ENCODE measurements around the gene GARIN3. TPM values are rescaled to one million over a fixed set of nuclear protein-coding genes. Genes with fewer than 3 reads are reported as not detected.

GARIN3 gene
- total RNA-seq, 1 donor from 2014 or later = not detected

DNA sequence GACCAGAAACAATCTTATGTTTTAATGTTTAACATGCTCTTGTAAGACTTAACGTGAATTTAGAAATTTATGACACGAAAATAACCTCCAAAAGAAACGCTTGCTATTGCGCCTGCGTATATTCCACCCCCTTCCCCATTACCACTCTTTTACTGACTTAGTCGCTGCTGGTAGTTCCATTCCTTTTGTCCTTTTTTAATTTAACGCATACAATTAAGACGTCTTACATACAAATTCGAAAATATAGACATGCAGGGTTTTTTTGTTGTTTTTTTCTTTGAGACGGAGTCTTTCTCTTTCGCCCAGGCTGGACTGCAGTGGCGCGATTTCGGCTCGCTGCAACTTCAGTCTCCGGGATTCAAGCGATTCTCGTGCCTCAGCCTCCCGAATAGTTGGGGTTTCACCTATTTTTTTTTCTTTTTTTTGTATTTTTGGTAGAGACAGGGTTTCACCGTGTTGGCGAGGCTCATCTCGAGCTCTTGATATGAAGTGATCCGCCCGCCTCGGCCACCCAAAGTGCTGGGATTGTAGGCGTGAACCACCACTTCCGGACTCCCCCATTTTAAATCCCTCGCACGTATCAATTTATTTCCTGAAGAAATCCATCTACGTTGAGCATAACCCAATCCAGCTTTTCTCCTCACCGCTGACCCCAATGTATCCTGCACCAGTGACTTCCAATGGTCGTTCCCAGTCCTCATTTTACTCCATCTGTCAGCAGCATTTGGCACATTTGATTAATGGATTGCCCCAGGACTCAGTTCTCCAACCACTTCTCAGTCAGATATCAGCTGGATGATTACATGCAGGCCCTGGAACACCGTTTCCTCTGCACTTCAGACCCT, 22.7 kb downstream of the GARIN3 start:
- DNase-seq = peak; percentile 10

- DNase-seq = peak; percentile 93
Measured at GRCh38 chr5:157142317-157143126, 23.5 kb downstream of the GARIN3 start, which contains the start of gene MED7. Gene MED7, minus strand, starts transcription at chr5:157142865. Its CDS starts 3,434 bp downstream, at chr5:157139431.

- DNase-seq = no peak
Measured at GRCh38 chr5:157137691-157138090, 28.4 kb downstream of the GARIN3 start.

- DNase-seq = no peak
Measured at GRCh38 chr5:157132281-157132612, 33.8 kb downstream of the GARIN3 start.

DNA sequence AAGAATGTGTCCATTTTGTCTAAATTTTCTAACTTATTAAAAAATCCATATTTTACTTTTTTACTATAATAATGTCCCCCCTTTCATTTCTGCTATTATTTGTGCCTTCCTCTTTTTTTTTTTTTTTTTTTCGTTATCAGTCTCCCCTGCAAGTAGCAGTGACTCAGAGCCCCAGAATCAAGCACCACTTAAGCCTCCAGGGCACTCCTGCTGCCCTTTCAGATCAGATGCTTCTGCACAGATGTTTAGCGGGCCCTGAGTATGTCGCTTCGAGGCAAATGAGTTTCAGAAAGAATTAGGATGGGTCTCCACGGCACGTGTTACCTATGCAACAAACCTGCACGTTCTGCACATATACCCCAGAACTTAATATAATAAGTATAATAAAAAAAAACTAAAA, 35.1 kb downstream of the GARIN3 start:
- DNase-seq = no peak

- DNase-seq = no peak
Measured at GRCh38 chr5:157121709-157122108, 44.4 kb downstream of the GARIN3 start.

DNA sequence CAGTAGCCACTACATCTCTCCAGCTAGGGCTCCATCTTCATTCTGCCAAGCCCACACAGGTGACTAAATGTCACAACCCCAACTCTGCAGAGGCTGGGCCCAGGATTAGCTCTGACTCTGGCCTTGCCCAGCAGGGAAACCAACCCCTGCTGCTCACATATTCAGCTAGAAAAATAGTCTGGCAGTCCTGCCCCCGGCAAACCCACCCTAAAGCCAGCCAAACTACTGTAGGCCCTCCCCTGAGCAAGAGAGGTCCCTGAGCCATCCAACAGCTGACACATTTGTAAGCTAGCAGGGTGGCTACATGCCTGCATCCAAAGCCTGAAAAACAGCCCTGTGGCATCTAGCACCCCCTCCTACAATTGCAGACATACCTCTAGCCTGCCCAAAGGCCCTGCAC, 46.0 kb downstream of the GARIN3 start:
- DNase-seq = no peak

DNA sequence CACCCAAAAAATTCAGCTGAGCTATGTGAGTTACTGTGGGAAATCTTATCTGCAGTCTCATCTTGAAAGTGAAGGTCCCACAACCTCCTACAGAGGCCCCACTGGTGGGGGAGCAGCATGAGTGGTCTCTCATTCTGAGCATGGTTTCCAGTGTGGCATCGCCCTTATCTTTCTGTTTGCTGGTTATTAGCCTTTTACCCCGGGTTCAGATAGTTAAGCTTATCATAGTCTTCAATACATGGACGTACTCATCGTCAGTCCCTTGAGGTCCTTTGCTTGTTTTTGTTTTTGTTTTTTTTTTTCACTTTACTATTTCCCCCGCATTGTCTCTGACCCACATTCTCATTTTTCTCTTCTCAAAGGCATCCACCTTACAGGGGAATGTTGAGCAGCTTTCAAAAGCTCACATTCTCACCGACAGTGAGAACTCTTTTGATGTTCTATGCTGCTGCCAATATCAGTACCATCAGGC, 49.5 kb downstream of the GARIN3 start:
- DNase-seq = no peak

- no peak for DNase-seq
Measured at GRCh38 chr5:157115502-157115901, 50.6 kb downstream of the GARIN3 start.

GRCh38 chr5:157115012-157115411, 51.1 kb downstream of the GARIN3 start:
- no peak for DNase-seq

- DNase-seq = no peak
Measured at GRCh38 chr5:157113002-157113401, 53.1 kb downstream of the GARIN3 start.

Other genes with a start within 250 kb of the GARIN3 start
- not detected for gene TIMD4, start 203.0 kb downstream of the GARIN3 start, total RNA-seq
- gene HAVCR1, start 107.1 kb downstream of the GARIN3 start, total RNA-seq = 0.31 TPM
- 7.0 TPM for gene HAVCR2, start 57.2 kb downstream of the GARIN3 start, total RNA-seq
- 36.3 TPM for gene MED7, start 23.4 kb downstream of the GARIN3 start, total RNA-seq
- 0.16 TPM for gene ITK, start 14.6 kb upstream of the GARIN3 start, total RNA-seq
- 84.7 TPM for gene CYFIP2, start 99.9 kb upstream of the GARIN3 start, total RNA-seq

Data from occipital lobe (tissue), 2 donors.